CD4-positive, alpha-beta T cell (primary cell): ENCODE results near the gene FCF1. TPM values are rescaled to one million over a fixed set of nuclear protein-coding genes. Genes with fewer than 3 reads are reported as not detected.

Experiments
- ATAC-seq: fragments of 200-7000 bp; cut with Tn5 transposase; one replicate; pipeline ENCODE4 v1.10.0; 2022; ENCODE audit warnings: mild to moderate bottlenecking; ENCODE audit not compliant: poor library complexity
- CTCF ChIA-PET: fragments of 350-600 bp; sonication (Branson Sonifier 250); formaldehyde crosslinking; loops from one replicate; lab custom pipeline; 2021; ENCODE audit warnings: antibody characterized with exemption, inconsistent platforms; lab: Charles Lee
- POLR2A ChIA-PET: fragments of 350-600 bp; sonication (Branson Sonifier 250); formaldehyde crosslinking; loops from one replicate; lab custom pipeline; 2021; ENCODE audit warnings: antibody characterized with exemption, inconsistent platforms; lab: Charles Lee
- DNase-seq, 14 experiments: peaks; one replicate each; pipeline ENCODE4 v3.0.0-alpha.2; 2013 to 2020; ENCODE audit warnings: mixed read lengths in 2 of 14
- H3K27ac ChIP-seq, 2 donors: one replicate each; pipeline versions ENCODE4 v1.5.1 to v1.7.0; 2013; ENCODE audit warnings: low read length in 2 of 2, low read depth in 1 of 2, mild to moderate bottlenecking in 1 of 2
- H3K27me3 ChIP-seq, 2 experiments: 1 replicate in 1 of 2; 2 replicates in 1 of 2; pipeline versions ENCODE4 v1.6.1 to v1.7.0; 2013; ENCODE audit warnings: low read length in 2 of 2, control low read depth in 1 of 2, mild to moderate bottlenecking in 1 of 2, moderate library complexity in 1 of 2; ENCODE audit not compliant: insufficient read depth in 2 of 2, control insufficient read depth in 1 of 2
- H3K36me3 ChIP-seq: one replicate; pipeline ENCODE4 v1.6.1; 2013; ENCODE audit warnings: low read length, control low read depth; ENCODE audit not compliant: insufficient read depth
- H3K4me1 ChIP-seq: one replicate; pipeline ENCODE4 v1.6.1; 2013; ENCODE audit warnings: low read length, control low read depth; ENCODE audit not compliant: insufficient read depth
- H3K4me3 ChIP-seq: one replicate; pipeline ENCODE4 v1.5.1; 2013; ENCODE audit warnings: mild to moderate bottlenecking, low read length, moderate library complexity
- H3K9me3 ChIP-seq, 2 experiments: 1 replicate in 1 of 2; 2 replicates in 1 of 2; pipeline versions ENCODE4 v1.6.1 to v1.7.0; 2013; ENCODE audit warnings: low read length in 2 of 2, mild to moderate bottlenecking in 2 of 2, control low read depth in 1 of 2, moderate library complexity in 1 of 2; ENCODE audit not compliant: control insufficient read depth in 1 of 2, insufficient read depth in 1 of 2
- H3K27ac Mint-ChIP-seq: one replicate; pipeline ENCODE4 v1.8.0; 2020; ENCODE audit warnings: mixed read lengths
- H3K27me3 Mint-ChIP-seq: one replicate; pipeline ENCODE4 v1.8.0; 2021; ENCODE audit warnings: mixed read lengths
- H3K36me3 Mint-ChIP-seq: one replicate; pipeline ENCODE4 v1.8.0; 2021; ENCODE audit warnings: low read depth, mixed read lengths
- H3K4me1 Mint-ChIP-seq: one replicate; pipeline ENCODE4 v1.8.0; 2021; ENCODE audit warnings: low read depth, mixed read lengths
- H3K4me3 Mint-ChIP-seq: one replicate; pipeline ENCODE4 v1.8.0; 2020; ENCODE audit warnings: mild to moderate bottlenecking, mixed read lengths
- H3K9me3 Mint-ChIP-seq: one replicate; pipeline ENCODE4 v1.8.0; 2020; ENCODE audit warnings: mixed read lengths
- CTCF ChIP-seq: fragments of 200-600 bp; IDR thresholded peaks from one replicate; pipeline ENCODE4 v1.8.0; 2022; ENCODE audit warnings: antibody characterized with exemption, mild to moderate bottlenecking
- intact Hi-C, 2 experiments: fragments of 100-400 bp; cut with DNase I in 1 of 2; cut with micrococcal nuclease in 1 of 2; formaldehyde crosslinking; loops; one replicate each; pipeline versions ENCODE4 v1.15.1 to v1.9.0; 2023 to 2025; cut with DNase I, micrococcal nuclease
- total RNA-seq, 174 experiments: library from RNA in 2 of 174; stranded (reverse) in 2 of 174; gene quantifications; one replicate each; pipeline ENCODE4 v1.2.3 and lab custom pipeline; 2021 to 2026

The FCF1 gene
- total RNA-seq, 2 experiments from 2014 or later: 31.9 to 32.9 TPM

- H3K4me3 Mint-ChIP-seq: peak overlapping the region; percentile 88
- peaks cover 27% of the 10 kb centered on the region for H3K36me3 Mint-ChIP-seq
- Histone ChIP-seq H3K27me3 (no peaks in the 10 kb centered on the region), H3K27ac (peak overlapping the region; percentile 91 to 96), H3K4me1 (peaks cover 41% of the 10 kb centered on the region), H3K4me3 (peak overlapping the region; percentile 84), H3K9me3 (no peaks in the 10 kb centered on the region), H3K36me3 (no peaks in the 10 kb centered on the region)
- ChIA-PET CTCF (interaction anchor here (0.6 to 2.6 kb wide), 19 partner anchors 18 to 240 kb away, joined by 3 to 12 read pairs (median 4); partner anchors contain the start of genes DLST and LTBP2), POLR2A (interaction anchor here (0.6 to 3.2 kb wide), 34 partner anchors 8 to 1706 kb away, joined by 3 to 22 read pairs (median 5); partner anchors contain the start of genes ALDH6A1, AREL1, DLST and FCF1)
- no peaks in the 10 kb centered on the region for H3K9me3 Mint-ChIP-seq
- ATAC-seq: no peak
- intact Hi-C loops: loop anchor here (2.0 to 10.0 kb wide), 6 partner anchors 51 to 462 kb away; partner anchors contain the start of genes AREL1 (in 2 of the 2), FCF1 (in 2 of the 2), ABCD4 (in 1 of the 2) and DLST (in 1 of the 2)
- peak overlapping the region; percentile 85 for H3K27ac Mint-ChIP-seq
- TF ChIP-seq CTCF: no peak
- peaks cover 57% of the 10 kb centered on the region for H3K4me1 Mint-ChIP-seq
- peak in 8 of 14 experiments; percentile 0 to 34 (median 7) for DNase-seq
- no peaks in the 10 kb centered on the region for H3K27me3 Mint-ChIP-seq
Measured at GRCh38 chr14:74763803-74764531, 51.0 kb downstream of the FCF1 start.

GRCh38 chr14:74765721-74766120, 52.8 kb downstream of the FCF1 start:
- ChIA-PET POLR2A (no interaction called here), CTCF (no interaction called here)
- H3K4me1 Mint-ChIP-seq: peaks cover 60% of the 10 kb centered on the region
- no peak for ATAC-seq
- Histone ChIP-seq H3K36me3 (peaks cover 2% of the 10 kb centered on the region), H3K4me1 (peaks cover 49% of the 10 kb centered on the region), H3K27me3 (no peaks in the 10 kb centered on the region), H3K27ac (no peak overlapping the region), H3K4me3 (peak overlapping the region; percentile 84), H3K9me3 (no peaks in the 10 kb centered on the region)
- intact Hi-C loops: loop anchor here in 1 of 2 experiments (10.0 kb wide), 1 partner anchor 69 kb away; no protein-coding TSS in a partner anchor
- DNase-seq: peak in 3 of 14 experiments; percentile 5 to 33 (median 33)
- peaks cover 29% of the 10 kb centered on the region for H3K36me3 Mint-ChIP-seq
- no peak for TF ChIP-seq CTCF
- no peaks in the 10 kb centered on the region for H3K27me3 Mint-ChIP-seq
- peak overlapping the region; percentile 88 for H3K4me3 Mint-ChIP-seq
- H3K27ac Mint-ChIP-seq: peak overlapping the region; percentile 85
- no peaks in the 10 kb centered on the region for H3K9me3 Mint-ChIP-seq

GRCh38 chr14:74771399-74771798, 58.5 kb downstream of the FCF1 start:
- H3K27ac ChIP-seq: no peak overlapping the region

More at GRCh38 chr14:74771399-74771798, 58.5 kb downstream of the FCF1 start:
- peaks cover 26% of the 10 kb centered on the region for H3K36me3 ChIP-seq
- CTCF ChIA-PET: interaction anchor here (1.0 to 1.2 kb wide), 2 partner anchors 14 to 18 kb away, joined by 3 read pairs; no protein-coding TSS in a partner anchor
- POLR2A ChIA-PET: interaction anchor here (2.0 kb wide), 1 partner anchor 8 kb away, joined by 4 read pairs; the partner anchor contains the start of gene YLPM1
- Mint-ChIP-seq H3K9me3 (no peaks in the 10 kb centered on the region), H3K27me3 (no peaks in the 10 kb centered on the region), H3K4me3 (no peak overlapping the region), H3K4me1 (peaks cover 54% of the 10 kb centered on the region), H3K36me3 (peaks cover 52% of the 10 kb centered on the region), H3K27ac (no peak overlapping the region)
- no peaks in the 10 kb centered on the region for H3K9me3 ChIP-seq
- H3K27me3 ChIP-seq: no peaks in the 10 kb centered on the region
- H3K4me3 ChIP-seq: no peak overlapping the region
- no peak for ATAC-seq
- no peak for DNase-seq
- H3K4me1 ChIP-seq: peaks cover 25% of the 10 kb centered on the region
- intact Hi-C loops: no loop called here
- TF ChIP-seq CTCF: no peak
